Astrocyte of the hippocampus (primary cell): ENCODE results near the gene ZFP42.
"Not testable (repeated sequence)": the region's sequence is repeated elsewhere in the genome, so short reads cannot be mapped to it uniquely, and the experiment has no call there.

Source experiments
- DNase-seq: peaks from one replicate; pipeline ENCODE4 v3.0.0; 2011; ENCODE audit warnings: low read depth, low spot score

ZFP42 gene

DNA sequence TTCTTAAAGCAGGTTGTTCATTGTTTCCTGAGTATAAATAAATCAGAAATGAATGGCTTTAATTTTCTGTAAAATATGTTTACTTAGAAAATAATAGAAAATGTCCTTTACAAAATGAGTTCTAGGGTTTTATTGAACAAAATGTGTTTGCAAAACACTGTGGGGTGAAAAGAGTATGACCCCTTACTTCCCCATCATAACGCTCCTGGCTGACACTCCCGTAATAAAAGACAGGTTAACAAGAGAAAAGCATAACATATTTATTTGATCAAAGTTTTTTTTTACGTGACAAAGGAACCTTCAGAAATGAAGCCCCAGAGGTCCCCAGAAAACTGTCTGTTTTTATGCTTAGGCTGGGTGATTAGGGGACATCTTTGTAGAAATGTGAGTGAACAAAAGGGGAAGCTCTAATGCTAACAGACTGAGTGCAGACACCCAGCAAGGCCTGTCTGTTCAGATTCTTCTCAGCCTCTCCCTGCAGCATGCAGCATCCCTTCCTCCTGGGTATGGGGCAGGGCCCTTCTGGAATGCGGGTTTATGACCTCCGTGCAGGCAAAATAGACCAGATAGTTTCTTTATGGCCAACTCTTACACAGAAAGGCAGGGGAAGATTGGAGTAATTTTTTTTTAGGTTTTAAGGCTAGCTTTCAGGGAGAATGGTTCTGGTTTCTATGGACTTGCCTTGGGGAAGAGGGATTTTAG lies 26.1 kb downstream of the ZFP42 start:
- DNase-seq, result no peak

DNA sequence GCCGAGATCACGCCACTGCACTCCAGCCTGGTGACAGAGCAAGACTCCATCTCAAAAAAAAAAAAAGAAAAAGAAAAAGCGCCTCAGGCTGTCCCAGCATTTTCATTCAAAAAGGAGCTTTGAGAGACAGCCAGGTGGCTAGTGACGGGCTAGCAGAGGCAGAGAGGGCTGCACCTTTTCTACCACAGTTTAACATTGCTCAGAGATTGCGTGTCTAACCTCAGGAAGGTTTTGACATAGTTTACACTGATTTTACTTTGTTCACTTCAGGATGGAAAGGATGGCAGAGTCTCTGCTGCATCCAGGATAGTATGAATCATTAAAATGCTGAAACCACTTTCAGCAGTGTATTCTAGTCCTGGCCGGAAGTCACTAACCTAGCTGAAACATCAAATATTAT lies 28.1 kb downstream of the ZFP42 start:
- no peak for DNase-seq

DNA sequence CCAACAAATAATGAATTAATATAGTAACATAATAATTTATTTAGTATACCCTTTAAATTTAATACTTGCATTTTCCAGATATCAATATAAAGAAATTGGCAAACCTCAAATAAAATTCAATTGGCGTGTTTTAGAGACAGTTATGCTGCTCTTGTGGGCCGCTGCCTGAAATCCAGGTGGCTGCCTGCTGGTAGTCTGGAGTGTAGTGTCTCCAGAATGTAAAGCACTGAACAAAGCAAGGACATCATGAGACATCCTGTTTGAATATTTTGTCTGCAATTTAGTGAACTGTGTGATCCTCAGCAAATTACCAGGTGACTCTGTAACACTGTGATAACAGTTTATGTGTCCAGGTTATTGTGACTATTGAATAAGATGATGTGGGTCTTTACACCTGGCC lies 29.9 kb downstream of the ZFP42 start:
- no peak for DNase-seq

DNA sequence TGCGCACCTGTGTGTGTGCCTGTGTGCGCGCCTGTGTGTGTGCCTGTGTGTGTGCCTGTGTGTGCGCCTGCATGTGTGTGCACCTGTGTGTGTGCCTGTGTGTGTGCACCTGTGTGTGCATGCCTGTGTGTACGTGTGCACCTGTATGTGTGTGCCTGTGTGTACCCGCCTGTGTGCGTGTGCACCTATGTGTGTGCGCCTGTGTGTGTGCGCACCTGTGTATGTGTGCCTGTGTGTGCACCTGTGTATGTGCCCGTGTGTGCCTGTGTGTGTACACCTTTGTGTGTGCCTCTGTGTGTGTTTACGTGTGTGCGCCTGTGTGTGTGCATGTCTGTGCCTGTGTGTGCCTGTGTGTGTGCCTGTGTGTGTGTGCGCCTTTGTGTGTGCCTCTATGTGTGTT lies 33.5 kb downstream of the ZFP42 start:
- no peak for DNase-seq

DNA sequence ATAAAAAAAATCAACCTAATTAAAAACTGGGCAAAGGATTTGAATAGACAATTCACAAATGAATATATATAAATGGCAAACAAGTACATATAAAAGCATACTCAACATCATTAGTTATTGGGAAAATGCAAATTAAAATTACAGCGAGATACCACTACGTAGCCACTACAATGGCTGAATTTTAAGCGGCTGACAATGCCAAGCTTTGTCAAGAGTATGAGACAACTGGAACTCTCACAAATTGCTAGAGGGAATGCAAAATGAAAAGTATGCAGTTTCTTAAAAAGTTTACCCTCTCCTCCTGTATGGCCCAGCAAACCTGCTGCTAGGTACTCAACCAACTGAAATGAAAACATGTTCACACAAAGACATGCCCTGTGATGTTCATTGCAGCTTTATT lies 34.8 kb downstream of the ZFP42 start:
- DNase-seq, result no peak

DNA sequence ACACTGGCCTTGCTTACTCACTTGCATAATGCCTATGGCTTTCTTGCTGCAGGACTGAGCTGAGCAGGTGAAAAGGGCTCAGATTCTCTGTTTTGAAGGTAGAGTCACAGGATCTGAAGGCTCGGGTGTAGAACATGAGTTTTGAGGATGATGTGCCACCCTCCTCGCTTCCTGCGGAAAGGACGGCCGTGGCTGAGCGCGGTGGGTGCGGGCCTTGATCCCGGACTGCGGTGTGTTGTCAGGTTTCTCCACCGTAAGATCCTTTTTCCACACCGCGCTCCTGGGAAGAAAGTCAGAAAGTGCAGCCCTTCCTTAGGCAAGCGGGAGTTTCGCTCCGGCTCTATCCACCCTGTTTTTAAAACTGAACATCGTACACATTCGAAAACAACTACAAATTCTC lies 36.2 kb downstream of the ZFP42 start:
- DNase-seq, result no peak

DNA sequence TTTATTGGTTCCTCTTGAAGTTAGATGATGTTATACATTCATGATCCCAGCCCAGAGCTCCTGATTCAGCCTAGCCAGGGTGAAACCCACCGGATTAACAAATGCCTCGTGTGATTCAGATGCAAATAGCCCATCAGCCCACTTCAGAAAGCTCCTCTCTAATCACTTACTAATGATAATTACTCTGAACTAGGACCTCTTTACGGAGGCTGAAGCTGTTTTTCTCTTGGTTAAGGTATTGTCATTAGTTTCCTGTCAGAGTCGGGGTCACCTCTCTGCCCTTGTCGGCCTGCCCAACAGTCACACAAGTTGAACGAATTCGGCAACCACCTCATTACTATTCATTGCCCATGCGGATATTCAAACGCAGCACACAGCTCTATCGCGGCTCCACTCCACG lies 36.6 kb downstream of the ZFP42 start:
- peak; percentile 18 for DNase-seq

DNA sequence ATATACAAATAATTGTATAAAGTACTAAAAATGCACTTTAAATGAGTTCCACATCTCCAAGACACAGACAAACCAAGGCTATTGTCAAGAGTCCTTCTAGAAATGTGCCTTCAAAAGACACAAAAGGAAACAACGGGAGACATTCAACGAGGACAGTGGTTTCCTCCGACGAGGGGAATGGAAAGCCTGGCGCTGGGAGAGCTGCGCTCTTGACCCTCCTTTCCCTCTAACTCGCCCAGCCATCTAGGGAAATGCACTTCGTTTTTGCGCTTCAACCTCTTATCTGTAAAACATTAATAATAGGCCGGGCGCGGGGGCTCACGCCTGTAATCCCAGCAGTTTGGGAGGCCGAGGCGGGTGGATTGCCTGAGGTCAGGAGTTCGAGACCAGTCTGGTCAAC lies 37.0 kb downstream of the ZFP42 start:
- DNase-seq, result no peak

DNA sequence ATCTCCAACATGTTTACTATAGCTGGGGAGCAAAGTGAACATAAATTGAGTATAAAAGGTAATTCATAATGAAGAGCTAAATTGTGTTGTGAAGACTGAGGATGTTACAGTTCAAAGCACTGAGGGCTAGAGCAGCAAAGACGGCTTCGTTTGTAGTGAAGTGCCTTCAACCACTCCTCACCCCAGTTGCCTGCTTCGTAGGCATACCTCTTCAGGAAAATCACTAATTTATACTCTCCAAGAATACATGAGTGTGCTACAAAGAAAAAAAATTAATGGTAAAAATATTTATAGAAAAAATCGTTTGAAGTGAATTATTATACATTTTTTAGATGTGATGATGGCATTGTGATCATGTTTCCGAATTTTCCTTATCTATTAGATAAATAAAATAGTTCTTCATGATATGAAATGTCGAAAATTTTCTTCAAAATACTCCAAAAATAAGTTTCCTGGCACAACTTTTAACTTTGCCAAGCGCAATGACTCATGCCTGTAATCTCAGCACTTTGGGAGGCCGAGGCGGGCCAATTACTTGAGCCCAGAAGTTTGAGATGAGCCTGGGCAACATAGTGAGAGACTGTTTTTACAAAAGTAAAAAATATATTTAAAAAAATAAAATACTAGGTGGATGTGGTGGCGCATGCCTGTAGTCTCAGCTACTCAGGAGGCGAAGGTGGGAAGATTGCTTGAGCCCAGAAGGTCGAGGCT lies 41.6 kb downstream of the ZFP42 start:
- DNase-seq, result no peak

DNA sequence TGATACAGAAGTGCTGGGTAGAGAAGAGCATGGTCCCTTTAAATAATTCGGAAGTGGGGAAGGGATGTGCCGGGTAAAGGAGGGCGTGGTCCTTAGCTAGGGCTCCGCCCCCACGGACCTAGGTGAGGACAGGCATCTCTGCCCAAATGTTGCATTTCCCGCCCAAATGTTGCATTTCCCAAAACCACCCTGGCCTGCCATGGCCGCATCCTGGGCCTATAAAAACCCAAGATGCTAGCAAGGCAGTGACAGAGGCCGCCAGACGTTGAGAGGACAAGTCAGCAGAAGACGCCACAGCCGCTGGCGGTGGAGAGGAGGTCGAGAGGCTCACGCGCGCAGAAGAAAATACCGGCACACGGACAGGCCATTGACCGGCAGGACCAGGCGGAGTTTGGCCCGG lies 46.1 kb downstream of the ZFP42 start:
- DNase-seq, result no peak

DNA sequence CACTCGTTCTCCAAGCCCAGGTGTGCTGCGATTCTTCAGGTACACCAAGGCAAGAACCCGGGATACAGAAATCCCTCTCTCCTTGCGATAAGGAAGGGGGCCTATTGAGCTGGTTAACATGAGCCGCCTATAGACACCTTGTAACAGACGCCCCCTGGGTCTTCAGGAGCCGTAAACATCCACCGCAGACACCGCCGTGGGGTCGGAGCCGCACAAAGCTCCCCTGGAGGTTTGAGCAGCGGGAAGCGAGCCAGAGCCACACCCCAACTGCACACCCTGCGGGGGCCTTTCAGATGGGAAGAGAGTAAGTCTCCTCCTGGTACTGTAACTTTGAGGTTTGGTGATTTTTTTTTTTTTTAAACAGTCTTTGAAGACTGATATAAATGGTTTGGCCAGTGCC lies 46.6 kb downstream of the ZFP42 start:
- no peak for DNase-seq

DNA sequence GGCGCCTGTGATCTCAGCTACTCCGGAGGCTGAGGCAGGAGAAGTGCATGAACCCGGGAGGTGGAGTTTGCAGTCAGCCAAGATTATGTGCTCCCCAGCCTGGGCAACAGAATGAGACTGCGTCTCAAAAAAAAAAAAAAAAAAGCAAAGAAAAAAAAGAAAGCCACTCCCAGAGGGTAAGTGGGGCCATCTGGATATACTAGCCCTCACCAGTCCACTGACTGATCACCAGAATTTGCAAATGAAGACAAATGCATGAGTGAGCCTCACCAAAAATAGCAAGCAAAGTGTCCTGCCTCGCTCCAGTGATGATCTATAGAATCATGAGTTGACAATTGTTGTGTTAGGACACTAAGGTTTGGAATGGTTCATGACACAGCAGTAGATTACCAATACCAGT lies 47.6 kb downstream of the ZFP42 start:
- DNase-seq, result no peak

DNA sequence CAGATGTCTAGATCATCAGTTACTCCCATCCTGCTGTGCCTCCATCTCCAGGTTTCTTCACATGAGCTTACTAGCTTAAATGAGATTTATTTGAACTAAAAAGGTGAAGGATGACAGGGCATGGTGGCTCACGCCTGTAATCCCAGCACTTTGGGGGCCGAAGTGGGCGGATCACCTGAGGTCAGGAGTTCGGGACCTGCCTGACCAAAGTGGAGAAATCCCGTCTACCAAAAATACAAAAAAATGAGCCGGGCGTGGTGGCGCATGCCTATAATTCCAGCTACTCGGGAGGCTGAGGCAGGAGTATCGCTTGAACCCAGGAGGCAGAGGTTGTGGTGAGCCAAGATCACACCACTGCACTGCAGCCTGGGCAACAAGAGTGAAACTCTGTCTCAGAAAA lies 49.9 kb downstream of the ZFP42 start:
- not testable (repeated sequence) for DNase-seq

DNA sequence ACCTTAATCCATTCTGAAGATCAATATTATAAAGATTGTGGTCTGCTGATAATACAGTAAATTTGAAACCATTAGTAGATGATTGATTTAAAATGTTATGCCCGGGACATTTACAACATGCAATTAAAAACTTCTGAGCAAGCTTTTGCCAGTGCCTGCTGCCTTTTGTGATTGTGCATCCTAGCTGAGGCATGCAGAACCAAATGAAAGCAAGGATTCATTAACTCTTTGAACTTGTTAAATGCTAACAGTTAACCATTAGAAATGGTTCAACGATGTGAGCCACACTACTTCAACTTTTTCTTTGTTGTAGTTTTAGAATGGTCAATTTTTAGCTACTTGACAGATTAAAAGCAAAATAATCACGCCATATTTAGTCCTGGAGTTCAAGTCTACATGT lies 51.1 kb downstream of the ZFP42 start:
- no peak for DNase-seq

DNA sequence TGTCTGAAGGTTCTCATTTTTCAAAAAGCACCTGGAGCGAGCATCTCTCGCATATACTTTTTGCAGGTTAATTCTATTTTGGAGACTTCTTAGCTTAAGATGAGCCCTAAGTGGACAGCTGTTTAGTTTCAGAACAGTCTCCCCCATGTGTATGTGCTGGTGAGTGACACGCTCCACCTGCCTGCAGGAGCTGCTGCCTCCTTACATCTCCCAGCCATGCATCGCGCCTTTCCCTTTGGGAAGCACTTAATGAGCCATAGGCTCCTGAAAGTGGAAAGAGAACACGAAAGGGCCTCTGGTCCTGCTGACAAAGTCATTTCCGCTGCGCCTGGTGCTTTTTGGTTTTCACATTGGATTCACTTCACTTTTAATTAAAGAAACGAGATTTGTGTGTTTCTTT lies 57.7 kb downstream of the ZFP42 start:
- no peak for DNase-seq
